ENCODE data around the gene FGL2.

The FGL2 gene

GRCh38 chr7:77184463-77184862 is 15.2 kb downstream of the FGL2 start:
- TF ChIP-seq EZH2phosphoT487 (IDR thresholded peaks at IDR 0.05; ENCODE audit: borderline replicate concordance, low read length) = no peak
- TF ChIP-seq, protein P1, sequence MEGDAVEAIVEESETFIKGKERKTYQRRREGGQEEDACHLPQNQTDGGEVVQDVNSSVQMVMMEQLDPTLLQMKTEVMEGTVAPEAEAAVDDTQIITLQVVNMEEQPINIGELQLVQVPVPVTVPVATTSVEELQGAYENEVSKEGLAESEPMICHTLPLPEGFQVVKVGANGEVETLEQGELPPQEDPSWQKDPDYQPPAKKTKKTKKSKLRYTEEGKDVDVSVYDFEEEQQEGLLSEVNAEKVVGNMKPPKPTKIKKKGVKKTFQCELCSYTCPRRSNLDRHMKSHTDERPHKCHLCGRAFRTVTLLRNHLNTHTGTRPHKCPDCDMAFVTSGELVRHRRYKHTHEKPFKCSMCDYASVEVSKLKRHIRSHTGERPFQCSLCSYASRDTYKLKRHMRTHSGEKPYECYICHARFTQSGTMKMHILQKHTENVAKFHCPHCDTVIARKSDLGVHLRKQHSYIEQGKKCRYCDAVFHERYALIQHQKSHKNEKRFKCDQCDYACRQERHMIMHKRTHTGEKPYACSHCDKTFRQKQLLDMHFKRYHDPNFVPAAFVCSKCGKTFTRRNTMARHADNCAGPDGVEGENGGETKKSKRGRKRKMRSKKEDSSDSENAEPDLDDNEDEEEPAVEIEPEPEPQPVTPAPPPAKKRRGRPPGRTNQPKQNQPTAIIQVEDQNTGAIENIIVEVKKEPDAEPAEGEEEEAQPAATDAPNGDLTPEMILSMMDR (IDR thresholded peaks at IDR 0.05; ENCODE audit: low read depth, low read length, poor library complexity, severe bottlenecking) = no peak
- Histone ChIP-seq H3K27me3 (ENCODE audit: control insufficient read depth, low read length) (no peaks in the 10 kb centered on the region), H3K79me2 (ENCODE audit: control insufficient read depth, low read length) (no peaks in the 10 kb centered on the region), H3K9me3 (ENCODE audit: control insufficient read depth, insufficient read depth, low read length) (no peaks in the 10 kb centered on the region), H3K4me3 (ENCODE audit: low read length) (no peak overlapping the region), H4K20me1 (ENCODE audit: control insufficient read depth, insufficient read depth, low read depth, low read length) (no peaks in the 10 kb centered on the region), H3K4me1 (ENCODE audit: control insufficient read depth, low read length) (peaks cover 11% of the 10 kb centered on the region), H3K36me3 (ENCODE audit: control insufficient read depth, low read length) (no peaks in the 10 kb centered on the region), H3K27ac (ENCODE audit: low read depth, low read length) (no peak overlapping the region), H3K4me2 (ENCODE audit: low read length) (no peak overlapping the region), H3K9me2 (replicated peaks; ENCODE audit: control insufficient read depth, low read length) (no peaks in the 10 kb centered on the region), H3F3A (ENCODE audit: control insufficient read depth, insufficient read depth) (no peaks in the 10 kb centered on the region)

DNA sequence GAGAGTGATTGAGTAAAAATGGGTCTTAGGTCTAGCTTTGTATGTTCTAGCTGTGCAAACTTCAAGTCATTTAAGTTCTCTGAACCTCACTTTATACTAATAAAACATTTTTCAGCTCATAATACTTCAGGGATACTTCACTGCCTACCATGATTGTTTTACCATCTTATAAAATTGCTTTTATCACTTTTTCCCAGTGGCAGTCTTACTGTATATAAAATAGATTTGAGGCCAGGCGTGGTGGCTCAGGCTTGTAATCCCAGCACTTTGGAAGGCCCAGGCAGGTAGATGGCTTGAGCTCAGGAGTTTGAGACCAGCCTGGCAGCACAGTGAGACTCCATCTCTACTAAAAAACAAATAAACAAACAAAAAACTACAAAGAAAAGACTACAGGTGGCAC is 17.4 kb downstream of the FGL2 start:
- Histone ChIP-seq H3K79me2 (ENCODE audit: control insufficient read depth, low read length) (no peaks in the 10 kb centered on the region), H3K27ac (ENCODE audit: low read depth, low read length) (no peak overlapping the region), H3K4me3 (ENCODE audit: low read length) (no peak overlapping the region), H3K36me3 (ENCODE audit: control insufficient read depth, low read length) (no peaks in the 10 kb centered on the region), H3K4me2 (ENCODE audit: low read length) (no peak overlapping the region), H3K4me1 (ENCODE audit: control insufficient read depth, low read length) (no peaks in the 10 kb centered on the region), H4K20me1 (ENCODE audit: control insufficient read depth, insufficient read depth, low read depth, low read length) (no peaks in the 10 kb centered on the region), H3K9me2 (replicated peaks; ENCODE audit: control insufficient read depth, low read length) (no peaks in the 10 kb centered on the region), H3F3A (ENCODE audit: control insufficient read depth, insufficient read depth) (no peaks in the 10 kb centered on the region), H3K27me3 (ENCODE audit: control insufficient read depth, low read length) (no peaks in the 10 kb centered on the region), H3K9me3 (ENCODE audit: control insufficient read depth, insufficient read depth, low read length) (no peaks in the 10 kb centered on the region)
- TF ChIP-seq EZH2phosphoT487 (IDR thresholded peaks at IDR 0.05; ENCODE audit: borderline replicate concordance, low read length) = no peak
- TF ChIP-seq, protein P1 (IDR thresholded peaks at IDR 0.05; ENCODE audit: low read depth, low read length, poor library complexity, severe bottlenecking) = no peak

DNA sequence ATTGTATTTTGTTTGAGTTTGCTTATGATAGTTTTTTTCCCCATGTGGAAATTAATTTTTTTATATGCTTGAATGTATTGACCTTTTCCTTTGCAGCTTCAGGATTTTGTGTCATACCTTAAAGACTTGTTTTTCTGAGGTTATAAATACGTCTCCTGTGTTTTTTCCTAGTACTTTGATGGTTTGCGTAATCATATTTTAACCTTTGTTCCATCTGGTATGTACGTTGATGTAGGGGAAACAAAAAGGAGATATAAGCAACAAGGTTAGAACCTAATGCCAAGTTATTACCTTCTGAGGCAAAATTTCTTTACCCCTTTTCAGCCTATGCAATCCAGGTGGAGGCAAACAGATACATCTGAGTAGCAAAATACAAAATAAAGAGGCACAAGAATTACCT is 17.9 kb downstream of the FGL2 start:
- no peaks in the 10 kb centered on the region for H3K9me3 ChIP-seq (ENCODE audit: control insufficient read depth, insufficient read depth, low read length)
- H3K27me3 ChIP-seq (ENCODE audit: control insufficient read depth, low read length) = no peaks in the 10 kb centered on the region
- H3K36me3 ChIP-seq (ENCODE audit: control insufficient read depth, low read length) = no peaks in the 10 kb centered on the region
- H3K27ac ChIP-seq (ENCODE audit: low read depth, low read length) = no peak overlapping the region
- H3K4me1 ChIP-seq (ENCODE audit: control insufficient read depth, low read length) = no peaks in the 10 kb centered on the region
- no peaks in the 10 kb centered on the region for H3K79me2 ChIP-seq (ENCODE audit: control insufficient read depth, low read length)
- H3K9me2 ChIP-seq (replicated peaks; ENCODE audit: control insufficient read depth, low read length) = no peaks in the 10 kb centered on the region
- no peak for TF ChIP-seq EZH2phosphoT487 (IDR thresholded peaks at IDR 0.05; ENCODE audit: borderline replicate concordance, low read length)
- TF ChIP-seq, protein P1 (IDR thresholded peaks at IDR 0.05; ENCODE audit: low read depth, low read length, poor library complexity, severe bottlenecking) = no peak
- no peaks in the 10 kb centered on the region for H3F3A ChIP-seq (ENCODE audit: control insufficient read depth, insufficient read depth)
- no peaks in the 10 kb centered on the region for H4K20me1 ChIP-seq (ENCODE audit: control insufficient read depth, insufficient read depth, low read depth, low read length)
- no peak overlapping the region for H3K4me3 ChIP-seq (ENCODE audit: low read length)
- H3K4me2 ChIP-seq (ENCODE audit: low read length) = no peak overlapping the region
